ELF-1 (cell line): ENCODE results near the gene KRTAP9-4.
"Not testable (repeated sequence)": the region's sequence is repeated elsewhere in the genome, so short reads cannot be mapped to it uniquely, and the experiment has no call there.

ENCODE experiments used
- DNase-seq: peaks from one replicate; pipeline ENCODE4 v3.0.0-alpha.2; 2016; ENCODE audit warnings: low read depth, low spot score

The KRTAP9-4 gene, protein sequence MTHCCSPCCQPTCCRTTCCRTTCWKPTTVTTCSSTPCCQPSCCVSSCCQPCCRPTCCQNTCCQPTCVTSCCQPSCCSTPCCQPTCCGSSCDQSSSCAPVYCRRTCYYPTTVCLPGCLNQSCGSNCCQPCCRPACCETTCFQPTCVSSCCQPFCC

DNA sequence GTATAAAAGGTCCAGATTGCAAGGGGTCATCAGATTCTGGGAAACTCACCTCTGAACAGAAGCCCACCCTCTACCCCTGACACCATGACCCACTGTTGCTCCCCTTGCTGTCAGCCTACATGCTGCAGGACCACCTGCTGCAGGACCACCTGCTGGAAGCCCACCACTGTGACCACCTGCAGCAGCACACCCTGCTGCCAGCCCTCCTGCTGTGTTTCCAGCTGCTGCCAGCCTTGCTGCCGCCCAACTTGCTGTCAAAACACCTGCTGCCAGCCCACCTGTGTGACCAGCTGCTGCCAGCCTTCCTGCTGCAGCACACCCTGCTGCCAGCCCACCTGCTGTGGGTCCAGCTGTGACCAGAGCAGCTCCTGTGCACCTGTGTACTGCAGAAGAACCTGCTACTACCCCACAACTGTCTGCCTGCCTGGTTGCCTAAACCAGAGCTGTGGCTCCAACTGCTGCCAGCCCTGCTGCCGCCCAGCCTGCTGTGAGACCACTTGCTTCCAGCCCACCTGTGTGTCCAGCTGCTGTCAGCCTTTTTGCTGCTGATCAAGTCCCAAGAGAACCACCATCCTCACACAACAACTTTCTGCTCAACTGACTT, at the start of gene KRTAP9-4:
Gene KRTAP9-4, plus strand, starts transcription at position 51 of the 604 bp plus-strand sequence. Its CDS starts 34 bp downstream, at position 85.
- not testable (repeated sequence) for DNase-seq

- DNase-seq, result no peak
Observed at GRCh38 chr17:41211845-41212466, 37.5 kb upstream of the KRTAP9-4 start.

DNA sequence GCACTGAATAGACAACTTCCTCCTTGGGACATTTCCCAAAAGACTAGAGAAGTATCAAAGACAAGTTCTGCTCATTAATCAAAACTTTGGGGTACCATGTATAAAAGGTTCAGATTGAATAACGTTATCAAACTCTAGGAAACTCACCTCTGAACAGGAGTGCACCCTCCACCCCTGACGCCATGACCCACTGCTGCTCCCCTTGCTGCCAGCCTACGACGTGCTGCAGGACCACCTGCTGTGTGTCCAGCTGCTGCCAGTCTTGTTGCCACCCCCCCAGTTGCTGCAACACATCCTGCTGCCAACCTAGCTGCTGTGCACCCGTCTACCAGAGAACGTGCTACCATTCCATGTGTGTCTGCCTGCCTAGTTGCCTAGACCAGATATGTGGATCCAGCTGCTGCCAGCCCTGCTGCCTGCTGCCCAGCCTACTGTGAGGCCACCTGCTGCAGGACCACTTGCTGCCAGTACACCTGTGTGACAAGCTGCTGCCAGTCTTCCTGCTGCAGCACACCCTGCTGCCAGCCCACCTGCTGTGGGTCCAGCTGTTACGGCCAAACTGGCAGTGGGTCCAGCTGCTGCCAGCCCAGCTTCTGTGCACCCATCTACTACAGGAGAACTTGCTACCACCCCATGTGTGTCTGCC, 36.8 kb upstream of the KRTAP9-4 start:
- no peak for DNase-seq

DNA sequence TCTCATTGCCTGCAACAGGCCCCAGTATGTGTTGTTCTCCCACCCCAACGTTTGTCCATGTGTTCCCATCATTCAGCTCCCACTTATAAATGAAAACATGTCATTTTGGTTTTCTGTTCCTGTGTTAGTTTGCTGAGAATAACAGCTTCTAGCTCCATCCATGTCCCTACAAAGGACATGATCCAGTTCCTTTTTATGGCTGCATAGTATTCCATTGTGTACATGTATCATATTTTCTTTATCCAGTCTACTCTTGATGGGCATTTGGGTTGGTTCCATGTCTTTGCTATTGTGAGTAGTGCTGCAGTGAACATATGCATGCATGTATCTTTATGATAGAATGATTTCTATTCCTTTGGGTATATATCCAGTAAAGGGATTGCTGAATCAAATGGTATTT, 33.8 kb upstream of the KRTAP9-4 start:
- no peak for DNase-seq

DNA sequence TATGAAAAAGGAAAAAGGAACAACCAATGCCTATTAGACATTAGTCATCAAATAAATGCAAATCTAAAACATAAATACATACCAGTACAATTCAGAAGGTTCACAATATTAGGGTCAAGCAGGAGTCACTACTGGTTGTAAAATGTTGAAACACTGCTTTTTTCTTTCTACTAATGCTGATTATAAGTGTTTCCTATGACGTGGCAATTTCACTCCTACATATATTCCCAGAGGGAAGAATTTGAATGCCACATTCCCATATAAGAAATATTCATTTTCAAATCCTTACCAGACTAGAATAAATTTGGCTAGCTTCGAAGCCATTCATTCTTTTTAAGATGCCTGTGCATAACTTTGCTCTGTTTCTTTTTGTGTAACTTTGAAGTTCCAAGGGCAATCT, 25.7 kb upstream of the KRTAP9-4 start:
- DNase-seq, result no peak

GRCh38 chr17:41226051-41226450, 23.4 kb upstream of the KRTAP9-4 start:
- DNase-seq, result no peak

- DNase-seq, result not testable (repeated sequence)
Observed at GRCh38 chr17:41226598-41227095, 22.8 kb upstream of the KRTAP9-4 start, which contains the start of gene KRTAP9-2. Gene KRTAP9-2 (plus strand): TSS chr17:41226648. CDS start chr17:41226655, 7 bp downstream.

DNA sequence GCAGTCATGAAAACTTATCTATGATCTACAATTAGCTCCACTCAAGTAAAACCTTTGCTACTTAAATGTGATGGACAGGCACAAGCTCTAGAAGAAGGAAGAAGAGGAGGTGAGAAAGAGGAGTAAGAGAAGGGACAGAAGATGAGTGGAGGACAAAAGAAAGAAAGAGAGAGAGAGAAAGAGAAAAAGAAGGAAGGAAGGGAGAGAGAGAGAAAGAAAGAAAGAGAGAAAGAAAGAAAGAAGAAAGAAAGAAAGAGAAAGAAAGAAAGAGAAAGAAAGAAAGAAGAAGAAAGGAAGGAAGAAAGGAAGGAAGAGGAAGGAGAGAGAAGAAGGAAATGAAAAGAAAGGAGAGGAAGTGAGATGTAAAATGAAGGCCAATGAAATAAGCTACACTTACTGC, 19.4 kb upstream of the KRTAP9-4 start:
- no peak for DNase-seq

DNA sequence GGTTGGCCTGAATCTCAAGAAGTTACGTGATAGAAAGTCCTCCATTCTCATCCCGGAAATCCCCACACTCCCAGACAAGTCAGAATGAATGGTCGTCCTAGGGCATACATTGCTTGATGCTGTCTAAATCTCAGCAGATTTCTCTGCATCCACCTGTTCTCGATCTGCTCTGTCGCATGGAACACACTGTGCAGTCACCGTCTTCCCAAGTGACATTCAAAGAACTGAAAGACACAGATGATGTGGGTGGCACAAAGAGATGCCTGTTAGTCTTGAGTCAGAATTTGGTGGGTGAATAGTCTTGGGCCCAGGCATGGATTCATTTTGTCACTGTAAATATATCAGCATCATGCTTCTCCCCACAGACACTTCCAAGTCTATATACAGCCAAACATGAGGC, 17.8 kb upstream of the KRTAP9-4 start:
- no peak for DNase-seq

DNA sequence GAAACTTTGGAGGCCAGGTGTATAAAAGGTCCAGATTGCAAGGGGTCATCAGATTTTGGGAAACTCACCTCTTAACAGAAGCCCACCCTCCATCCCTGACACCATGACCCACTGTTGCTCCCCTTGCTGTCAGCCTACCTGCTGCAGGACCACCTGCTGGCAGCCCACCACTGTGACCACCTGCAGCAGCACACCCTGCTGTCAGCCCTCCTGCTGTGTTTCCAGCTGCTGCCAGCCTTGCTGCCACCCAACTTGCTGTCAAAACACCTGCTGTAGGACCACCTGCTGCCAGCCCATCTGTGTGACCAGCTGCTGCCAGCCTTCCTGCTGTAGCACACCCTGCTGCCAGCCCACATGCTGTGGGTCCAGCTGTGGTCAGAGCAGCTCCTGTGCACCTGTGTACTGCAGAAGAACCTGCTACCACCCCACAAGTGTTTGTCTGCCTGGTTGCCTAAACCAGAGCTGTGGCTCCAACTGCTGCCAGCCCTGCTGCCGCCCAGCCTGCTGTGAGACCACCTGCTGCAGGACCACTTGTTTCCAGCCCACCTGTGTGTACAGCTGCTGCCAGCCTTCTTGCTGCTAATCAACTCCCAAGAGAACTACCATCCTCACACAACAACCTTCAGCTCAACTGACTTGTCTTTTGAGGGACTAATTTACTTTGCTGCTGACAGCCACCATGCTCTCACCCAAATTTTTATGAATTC, 16.9 kb upstream of the KRTAP9-4 start, which contains the start of gene KRTAP9-3:
Gene KRTAP9-3, plus strand, starts transcription at position 51 of the 707 bp plus-strand sequence. Its CDS starts 53 bp downstream, at position 104.
- DNase-seq, result not testable (repeated sequence)

GRCh38 chr17:41237116-41237515, 12.4 kb upstream of the KRTAP9-4 start:
- not testable (repeated sequence) for DNase-seq

DNA sequence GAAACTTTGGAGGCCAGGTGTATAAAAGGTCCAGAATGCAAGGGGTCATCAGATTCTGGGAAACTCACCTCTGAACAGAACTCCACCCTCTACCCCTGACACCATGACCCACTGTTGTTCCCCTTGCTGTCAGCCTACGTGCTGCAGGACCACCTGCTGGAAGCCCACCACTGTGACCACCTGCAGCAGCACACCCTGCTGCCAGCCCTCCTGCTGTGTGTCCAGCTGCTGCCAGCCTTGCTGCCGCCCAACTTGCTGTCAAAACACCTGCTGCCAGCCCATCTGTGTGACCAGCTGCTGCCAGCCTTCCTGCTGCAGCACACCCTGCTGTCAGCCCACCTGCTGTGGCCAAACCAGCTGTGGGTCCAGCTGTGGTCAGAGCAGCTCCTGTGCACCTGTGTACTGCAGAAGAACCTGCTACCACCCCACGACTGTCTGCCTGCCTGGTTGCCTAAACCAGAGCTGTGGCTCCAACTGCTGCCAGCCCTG, 11.5 kb upstream of the KRTAP9-4 start, which contains the start of gene KRTAP9-8:
Gene KRTAP9-8, plus strand, starts transcription at position 51 of the 489 bp plus-strand sequence. Its CDS starts 53 bp downstream, at position 104.
- not testable (repeated sequence) for DNase-seq

- not testable (repeated sequence) for DNase-seq
Observed at GRCh38 chr17:41246995-41247787, 2.3 kb upstream of the KRTAP9-4 start.

DNA sequence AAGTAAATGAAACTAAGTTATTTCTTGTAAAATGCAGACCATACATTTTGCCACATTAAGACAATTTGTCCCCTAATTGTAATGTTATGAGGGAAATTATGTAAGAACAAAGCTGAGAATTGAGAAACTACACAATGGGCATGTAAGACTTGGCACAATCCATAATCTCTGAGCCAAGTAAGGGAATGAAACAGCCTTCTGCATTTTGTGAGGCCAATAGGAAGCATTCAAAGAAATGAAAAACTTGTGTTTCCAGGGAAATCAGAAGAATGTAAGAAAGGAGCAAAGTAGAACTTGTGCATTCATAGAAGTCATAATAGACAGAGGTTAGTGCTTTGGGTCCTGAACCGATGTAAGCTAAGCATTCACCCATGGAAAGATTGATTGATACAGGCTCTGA, 1.8 kb downstream of the KRTAP9-4 start:
- DNase-seq, result no peak

DNA sequence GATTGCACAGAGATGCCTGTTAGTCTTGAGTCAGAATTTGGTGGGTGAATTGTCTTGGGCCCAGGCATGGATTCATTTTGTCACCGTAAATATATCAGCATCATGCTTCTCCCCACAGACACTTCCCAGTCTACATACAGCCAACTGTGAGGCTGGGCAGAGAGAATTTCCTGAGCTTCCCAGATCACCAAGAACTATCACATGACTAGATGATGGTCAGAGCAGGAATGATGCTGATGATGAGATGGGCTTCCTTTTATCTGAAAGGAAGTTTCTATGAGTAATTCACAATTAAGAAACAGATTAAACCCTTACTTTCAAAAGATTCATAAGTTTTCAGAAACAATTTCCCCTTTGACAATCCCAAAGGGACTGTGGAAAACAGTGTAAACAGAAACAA, 5.4 kb downstream of the KRTAP9-4 start:
- no peak for DNase-seq

- DNase-seq, result not testable (repeated sequence)
Observed at GRCh38 chr17:41255381-41256290, 6.1 kb downstream of the KRTAP9-4 start, which contains the start of gene KRTAP9-9. Gene KRTAP9-9 (plus strand): TSS chr17:41255384.

GRCh38 chr17:41256291-41256685, 6.8 kb downstream of the KRTAP9-4 start:
- DNase-seq, result no peak

GRCh38 chr17:41258406-41258805, 8.9 kb downstream of the KRTAP9-4 start:
- no peak for DNase-seq

DNA sequence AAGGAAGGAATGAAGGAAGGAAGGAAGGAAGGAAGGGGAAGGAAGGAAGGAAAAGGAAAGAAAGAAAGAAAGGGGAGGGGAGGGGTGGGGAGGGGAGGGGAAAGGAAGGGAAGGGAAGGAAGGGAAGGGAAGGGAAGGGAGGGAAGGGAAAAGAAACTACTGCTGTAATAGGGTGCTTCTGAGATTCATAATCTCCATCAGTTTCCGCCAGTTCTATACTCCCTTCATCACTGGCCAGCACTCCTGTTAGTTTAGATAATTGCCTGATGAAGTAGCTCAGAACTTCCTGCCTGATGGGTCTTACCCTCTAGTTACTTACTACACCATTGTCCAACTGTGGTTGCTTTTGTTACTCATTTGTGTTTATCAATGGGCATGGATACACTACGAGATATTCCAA, 13.7 kb downstream of the KRTAP9-4 start:
- DNase-seq, result no peak
